ENCODE data around the gene ITGA5.

ITGA5 gene

DNA sequence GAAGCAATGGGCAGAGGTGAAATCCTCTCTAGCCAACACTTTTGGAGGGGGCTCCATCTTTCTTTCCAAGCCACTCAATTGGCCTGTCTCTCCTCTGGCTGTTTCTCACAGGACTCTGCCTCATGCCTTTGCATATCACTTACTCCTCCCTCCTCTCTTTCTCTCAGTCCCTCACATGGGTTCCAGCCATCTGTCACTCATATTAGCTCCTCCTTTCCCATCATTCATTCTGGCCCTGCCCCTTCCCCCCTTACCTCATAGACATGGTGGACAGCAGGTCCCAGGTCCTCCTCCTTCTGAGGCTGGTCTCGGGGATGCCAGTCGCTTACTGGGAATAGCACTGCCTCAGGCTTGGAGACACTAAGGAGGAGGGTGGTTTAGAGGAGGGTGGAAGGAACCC lies 17.9 kb downstream of the ITGA5 start:
- H3K4me3 ChIP-seq (ENCODE audit: low read depth in 1 of 2, low read length in 1 of 2), result no peak overlapping the region
- no peaks in the 10 kb centered on the region for H3K9me3 ChIP-seq
- peaks cover 3 to 6% of the 10 kb centered on the region in 2 experiments for H3K4me1 ChIP-seq (ENCODE audit: control insufficient read depth in 1 of 2, insufficient read depth in 1 of 2, low read depth in 1 of 2, low read length in 1 of 2)
- H3K27ac ChIP-seq, result peak overlapping the region; percentile 45
- H3K27me3 ChIP-seq, result no peaks in the 10 kb centered on the region
- TF ChIP-seq, protein P1, sequence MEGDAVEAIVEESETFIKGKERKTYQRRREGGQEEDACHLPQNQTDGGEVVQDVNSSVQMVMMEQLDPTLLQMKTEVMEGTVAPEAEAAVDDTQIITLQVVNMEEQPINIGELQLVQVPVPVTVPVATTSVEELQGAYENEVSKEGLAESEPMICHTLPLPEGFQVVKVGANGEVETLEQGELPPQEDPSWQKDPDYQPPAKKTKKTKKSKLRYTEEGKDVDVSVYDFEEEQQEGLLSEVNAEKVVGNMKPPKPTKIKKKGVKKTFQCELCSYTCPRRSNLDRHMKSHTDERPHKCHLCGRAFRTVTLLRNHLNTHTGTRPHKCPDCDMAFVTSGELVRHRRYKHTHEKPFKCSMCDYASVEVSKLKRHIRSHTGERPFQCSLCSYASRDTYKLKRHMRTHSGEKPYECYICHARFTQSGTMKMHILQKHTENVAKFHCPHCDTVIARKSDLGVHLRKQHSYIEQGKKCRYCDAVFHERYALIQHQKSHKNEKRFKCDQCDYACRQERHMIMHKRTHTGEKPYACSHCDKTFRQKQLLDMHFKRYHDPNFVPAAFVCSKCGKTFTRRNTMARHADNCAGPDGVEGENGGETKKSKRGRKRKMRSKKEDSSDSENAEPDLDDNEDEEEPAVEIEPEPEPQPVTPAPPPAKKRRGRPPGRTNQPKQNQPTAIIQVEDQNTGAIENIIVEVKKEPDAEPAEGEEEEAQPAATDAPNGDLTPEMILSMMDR (IDR thresholded peaks at IDR 0.05), result no peak
- H3K36me3 ChIP-seq, result peaks cover 100% of the 10 kb centered on the region

DNA sequence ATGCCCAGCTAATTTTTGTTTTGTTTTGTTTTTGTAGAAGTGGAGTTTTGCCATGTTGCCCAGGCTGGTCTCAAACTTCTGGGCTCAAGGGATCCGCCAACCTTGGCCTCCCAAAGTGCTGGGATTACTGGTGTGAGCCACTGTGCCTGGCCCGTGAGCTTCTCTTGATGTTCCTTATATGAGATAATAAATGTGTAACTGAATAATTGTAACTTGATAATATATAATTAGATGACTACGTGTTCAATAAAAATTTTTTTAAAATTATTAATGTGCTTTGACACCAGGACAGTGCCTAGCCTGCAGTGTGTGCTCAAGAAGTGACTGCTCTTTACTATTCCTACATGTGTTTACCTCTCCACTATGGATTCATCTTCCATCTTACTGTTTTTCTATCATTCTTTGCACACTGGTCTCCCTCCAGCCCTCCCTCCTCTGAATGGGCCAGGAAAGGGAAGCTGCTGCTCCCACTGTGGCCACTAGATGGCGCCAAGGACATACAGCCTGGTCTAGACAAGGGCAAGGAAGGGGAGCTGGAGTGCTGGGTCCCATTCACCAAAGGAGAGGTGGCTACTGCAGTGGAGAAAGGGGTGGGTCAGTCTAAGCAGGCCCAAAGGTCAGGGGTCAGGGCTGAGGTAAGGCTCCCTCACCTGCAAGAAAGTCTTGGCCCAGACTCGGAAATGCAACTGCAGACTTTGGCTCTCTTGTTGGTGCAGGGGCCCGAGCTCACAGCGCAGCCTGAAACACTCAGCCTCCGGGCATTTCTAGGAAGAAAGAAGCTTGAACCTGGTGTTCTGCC lies 19.9 kb downstream of the ITGA5 start:
- Histone ChIP-seq H3K27ac (peak overlapping the region; percentile 18), H3K27me3 (no peaks in the 10 kb centered on the region), H3K36me3 (peaks cover 100% of the 10 kb centered on the region), H3K4me3 (ENCODE audit: low read depth in 1 of 2, low read length in 1 of 2) (no peak overlapping the region), H3K4me1 (ENCODE audit: control insufficient read depth in 1 of 2, insufficient read depth in 1 of 2, low read depth in 1 of 2, low read length in 1 of 2) (peaks cover 2 to 3% of the 10 kb centered on the region in 2 experiments), H3K9me3 (no peaks in the 10 kb centered on the region)
- TF ChIP-seq, protein P1 (IDR thresholded peaks at IDR 0.05), result peak; percentile 99

DNA sequence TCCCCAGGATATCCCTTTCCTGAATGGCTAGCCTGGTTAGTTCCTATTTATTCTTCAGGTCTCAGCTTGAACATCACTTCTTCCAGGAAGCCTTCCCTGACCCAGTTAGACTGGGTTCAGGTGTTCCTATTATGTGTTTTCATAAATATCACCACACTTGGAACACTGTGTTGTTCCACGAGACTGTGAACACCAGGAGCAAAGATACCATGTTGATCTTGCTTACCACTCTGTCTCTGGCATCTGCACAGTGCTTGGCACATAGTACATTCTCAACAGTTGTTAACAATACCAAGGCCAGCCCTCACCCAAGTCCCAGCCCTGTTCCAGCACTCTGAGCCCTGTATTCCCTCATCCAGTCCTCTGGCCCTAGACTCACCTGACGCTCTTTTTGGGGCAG lies 20.8 kb downstream of the ITGA5 start:
- H3K27ac ChIP-seq, result no peak overlapping the region
- H3K36me3 ChIP-seq, result peaks cover 99% of the 10 kb centered on the region

DNA sequence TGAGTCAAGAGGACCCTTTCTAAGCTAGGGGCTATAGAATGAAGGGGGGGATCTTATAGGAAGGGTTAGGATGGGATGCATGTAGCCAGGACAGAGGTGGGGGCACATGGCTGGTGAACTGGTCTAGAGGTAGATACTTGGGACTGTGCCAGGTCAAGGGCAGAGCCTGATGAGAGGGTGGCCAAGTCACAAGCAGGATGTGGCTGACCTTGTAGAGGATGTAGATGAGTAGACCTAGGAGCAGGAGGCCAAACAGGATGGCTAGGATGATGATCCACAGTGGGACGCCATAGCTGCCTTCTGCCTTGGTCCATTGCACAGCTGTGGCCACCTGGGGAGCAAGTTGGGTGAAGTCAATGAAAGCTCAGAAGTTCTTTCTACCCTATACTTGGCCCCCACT lies 21.9 kb downstream of the ITGA5 start:
- Histone ChIP-seq H3K27me3 (no peaks in the 10 kb centered on the region), H3K36me3 (peaks cover 91% of the 10 kb centered on the region), H3K4me3 (ENCODE audit: low read depth in 1 of 2, low read length in 1 of 2) (no peak overlapping the region), H3K27ac (no peak overlapping the region), H3K4me1 (ENCODE audit: control insufficient read depth in 1 of 2, insufficient read depth in 1 of 2, low read depth in 1 of 2, low read length in 1 of 2) (peaks cover 17 to 21% of the 10 kb centered on the region in 2 experiments), H3K9me3 (no peaks in the 10 kb centered on the region)
- TF ChIP-seq, protein P1 (IDR thresholded peaks at IDR 0.05), result no peak

More for the DNA sequence above, 20.8 kb downstream of the ITGA5 start:
- Histone ChIP-seq H3K9me3 (no peaks in the 10 kb centered on the region), H3K4me3 (ENCODE audit: low read depth in 1 of 2, low read length in 1 of 2) (no peak overlapping the region), H3K27me3 (no peaks in the 10 kb centered on the region), H3K4me1 (ENCODE audit: control insufficient read depth in 1 of 2, insufficient read depth in 1 of 2, low read depth in 1 of 2, low read length in 1 of 2) (peaks cover 11 to 12% of the 10 kb centered on the region in 2 experiments)
- TF ChIP-seq, protein P1 (IDR thresholded peaks at IDR 0.05), result no peak

DNA sequence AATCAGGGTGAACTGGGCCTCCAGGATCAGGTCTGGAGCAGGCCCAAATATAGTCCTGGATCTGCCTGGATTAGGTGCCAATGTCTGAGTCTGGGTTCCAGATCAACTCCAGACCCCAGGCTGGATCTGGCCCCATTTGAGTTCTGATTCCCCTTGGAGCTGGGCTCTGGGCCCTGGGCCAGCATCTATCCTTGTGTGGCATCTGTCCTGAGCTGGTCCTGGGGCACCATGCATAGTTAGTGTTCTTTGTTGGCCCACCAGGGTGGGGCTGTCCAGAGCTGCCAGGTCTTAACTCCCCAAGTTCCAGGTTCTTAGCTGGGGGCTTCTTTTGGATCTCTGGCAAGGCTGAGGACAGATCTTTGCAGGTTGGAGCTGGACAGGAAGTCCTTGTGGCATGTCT lies 23.5 kb downstream of the ITGA5 start:
- TF ChIP-seq, protein P1 (IDR thresholded peaks at IDR 0.05), result no peak
- Histone ChIP-seq H3K9me3 (no peaks in the 10 kb centered on the region), H3K4me3 (ENCODE audit: low read depth in 1 of 2, low read length in 1 of 2) (no peak overlapping the region), H3K36me3 (peaks cover 75% of the 10 kb centered on the region), H3K27ac (no peak overlapping the region), H3K4me1 (ENCODE audit: control insufficient read depth in 1 of 2, insufficient read depth in 1 of 2, low read depth in 1 of 2, low read length in 1 of 2) (peaks cover 31 to 32% of the 10 kb centered on the region in 2 experiments), H3K27me3 (peaks cover 13% of the 10 kb centered on the region)
